MM.1S (cell line): Measurements from ENCODE around the gene LDLRAD3.

Experiments used
- DNase-seq: peaks from one replicate; pipeline ENCODE4 v3.0.0-alpha.2; 2015
- H2AFZ ChIP-seq: fragments of 300-600 bp; sonication (generic); 2 replicates; pipeline ENCODE4 v1.6.0; 2016; ENCODE audit warnings: antibody characterized with exemption, low read length
- H3F3A ChIP-seq: fragments of 300-600 bp; sonication (generic); 2 replicates; pipeline ENCODE4 v1.6.1; 2016; ENCODE audit warnings: mild to moderate bottlenecking, antibody characterized with exemption, low read length, moderate library complexity, mixed read lengths; ENCODE audit not compliant: insufficient read depth
- H3K27ac ChIP-seq: fragments of 300-600 bp; sonication (generic); 2 replicates; pipeline ENCODE4 v1.5.1; 2016; ENCODE audit warnings: mild to moderate bottlenecking, low read length
- H3K27me3 ChIP-seq: fragments of 300-600 bp; sonication (generic); replicated peaks from 2 replicates; pipeline ENCODE4 v1.6.0; 2016; ENCODE audit warnings: low read length; ENCODE audit not compliant: insufficient read depth
- H3K36me3 ChIP-seq: fragments of 300-600 bp; sonication (generic); replicated peaks from 2 replicates; pipeline ENCODE4 v1.6.1; 2016; ENCODE audit warnings: mild to moderate bottlenecking, low read length, mixed read lengths; ENCODE audit not compliant: insufficient read depth
- H3K4me1 ChIP-seq: fragments of 300-600 bp; sonication (generic); 2 replicates; pipeline ENCODE4 v1.6.1; 2016; ENCODE audit warnings: low read length, mixed read lengths
- H3K4me2 ChIP-seq: fragments of 300-600 bp; sonication (generic); 2 replicates; pipeline ENCODE4 v1.6.0; 2016; ENCODE audit warnings: low read depth, low read length
- H3K4me3 ChIP-seq: fragments of 300-600 bp; sonication (generic); 2 replicates; pipeline ENCODE4 v1.5.1; 2016; ENCODE audit warnings: low read length, mixed read lengths
- H3K79me2 ChIP-seq: fragments of 300-600 bp; sonication (generic); 2 replicates; pipeline ENCODE4 v1.6.1; 2016; ENCODE audit warnings: mixed run types, low read length, mixed read lengths
- H3K9ac ChIP-seq: fragments of 300-600 bp; sonication (generic); 2 replicates; pipeline ENCODE4 v1.6.1; 2016; ENCODE audit warnings: low read length, mixed read lengths
- H3K9me2 ChIP-seq: fragments of 300-600 bp; sonication (generic); replicated peaks from 2 replicates; pipeline ENCODE4 v1.6.1; 2016; ENCODE audit warnings: mild to moderate bottlenecking, low read length, mixed read lengths; ENCODE audit not compliant: insufficient read depth
- H3K9me3 ChIP-seq: fragments of 300-600 bp; sonication (generic); replicated peaks from 2 replicates; pipeline ENCODE4 v1.6.1; 2016; ENCODE audit warnings: mild to moderate bottlenecking, low read length, mixed read lengths; ENCODE audit not compliant: insufficient read depth
- H4K20me1 ChIP-seq: fragments of 300-600 bp; sonication (generic); 2 replicates; pipeline ENCODE4 v1.6.1; 2016; ENCODE audit warnings: mild to moderate bottlenecking, low read length, moderate library complexity, mixed read lengths; ENCODE audit not compliant: insufficient read depth
- EZH2 ChIP-seq: fragments of 300-600 bp; sonication (generic); optimal IDR thresholded peaks from 2 replicates; pipeline ENCODE3; 2017; ENCODE audit warnings: low read depth, mild to moderate bottlenecking, antibody characterized with exemption, low read length, mixed read lengths
- EZH2phosphoT487 ChIP-seq: fragments of 300-600 bp; sonication (generic); IDR thresholded peaks from 2 replicates; pipeline ENCODE4 v1.6.1; 2018; ENCODE audit warnings: antibody characterized with exemption, low read length
- TF ChIP-seq, protein P1 (sequence below): fragments of 300-600 bp; sonication (generic); IDR thresholded peaks from 2 replicates; pipeline ENCODE4 v1.5.1; 2016; ENCODE audit warnings: antibody characterized with exemption, low read length, mixed read lengths

The LDLRAD3 gene

DNA sequence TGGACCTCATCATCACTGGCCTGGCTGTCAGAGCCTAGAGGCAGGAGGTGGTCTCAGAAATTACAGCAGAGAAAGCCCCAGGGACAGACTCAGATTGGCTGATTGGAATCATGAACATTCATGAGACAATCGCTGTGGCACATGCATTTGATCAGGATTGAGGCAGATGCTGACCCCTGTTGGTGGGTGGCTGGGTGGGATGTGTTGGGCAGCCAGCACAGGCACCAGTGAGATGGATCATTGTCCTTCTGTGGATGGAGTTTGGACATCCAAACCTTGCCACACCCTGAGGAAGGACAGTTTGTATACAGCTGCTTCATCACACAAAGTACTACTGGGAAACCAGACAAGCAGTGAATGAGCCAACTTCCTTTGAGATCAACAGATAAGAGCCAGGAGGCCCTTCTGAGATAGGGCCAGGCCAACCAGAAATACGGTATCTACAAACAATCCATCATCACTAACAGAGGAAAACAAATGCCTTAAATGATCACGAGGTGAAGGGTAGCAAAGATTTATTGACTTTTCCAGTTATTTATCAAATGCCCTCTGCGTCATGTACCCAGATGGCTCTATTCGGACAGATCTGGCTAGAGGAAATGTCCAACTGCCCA lies 328.0 kb downstream of the LDLRAD3 start:
- Histone ChIP-seq H2AFZ (no peak overlapping the region), H3K4me1 (no peaks in the 10 kb centered on the region), H3K9me2 (no peaks in the 10 kb centered on the region), H3K36me3 (no peaks in the 10 kb centered on the region), H4K20me1 (no peaks in the 10 kb centered on the region), H3K79me2 (no peaks in the 10 kb centered on the region), H3F3A (no peaks in the 10 kb centered on the region), H3K9ac (no peak overlapping the region), H3K9me3 (no peaks in the 10 kb centered on the region), H3K4me3 (no peak overlapping the region), H3K27ac (no peak overlapping the region), H3K27me3 (no peaks in the 10 kb centered on the region), H3K4me2 (no peak overlapping the region)
- no peak for DNase-seq
- TF ChIP-seq, protein P1, sequence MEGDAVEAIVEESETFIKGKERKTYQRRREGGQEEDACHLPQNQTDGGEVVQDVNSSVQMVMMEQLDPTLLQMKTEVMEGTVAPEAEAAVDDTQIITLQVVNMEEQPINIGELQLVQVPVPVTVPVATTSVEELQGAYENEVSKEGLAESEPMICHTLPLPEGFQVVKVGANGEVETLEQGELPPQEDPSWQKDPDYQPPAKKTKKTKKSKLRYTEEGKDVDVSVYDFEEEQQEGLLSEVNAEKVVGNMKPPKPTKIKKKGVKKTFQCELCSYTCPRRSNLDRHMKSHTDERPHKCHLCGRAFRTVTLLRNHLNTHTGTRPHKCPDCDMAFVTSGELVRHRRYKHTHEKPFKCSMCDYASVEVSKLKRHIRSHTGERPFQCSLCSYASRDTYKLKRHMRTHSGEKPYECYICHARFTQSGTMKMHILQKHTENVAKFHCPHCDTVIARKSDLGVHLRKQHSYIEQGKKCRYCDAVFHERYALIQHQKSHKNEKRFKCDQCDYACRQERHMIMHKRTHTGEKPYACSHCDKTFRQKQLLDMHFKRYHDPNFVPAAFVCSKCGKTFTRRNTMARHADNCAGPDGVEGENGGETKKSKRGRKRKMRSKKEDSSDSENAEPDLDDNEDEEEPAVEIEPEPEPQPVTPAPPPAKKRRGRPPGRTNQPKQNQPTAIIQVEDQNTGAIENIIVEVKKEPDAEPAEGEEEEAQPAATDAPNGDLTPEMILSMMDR, result no peak
- no peak for TF ChIP-seq EZH2phosphoT487
- TF ChIP-seq EZH2, result no peak

DNA sequence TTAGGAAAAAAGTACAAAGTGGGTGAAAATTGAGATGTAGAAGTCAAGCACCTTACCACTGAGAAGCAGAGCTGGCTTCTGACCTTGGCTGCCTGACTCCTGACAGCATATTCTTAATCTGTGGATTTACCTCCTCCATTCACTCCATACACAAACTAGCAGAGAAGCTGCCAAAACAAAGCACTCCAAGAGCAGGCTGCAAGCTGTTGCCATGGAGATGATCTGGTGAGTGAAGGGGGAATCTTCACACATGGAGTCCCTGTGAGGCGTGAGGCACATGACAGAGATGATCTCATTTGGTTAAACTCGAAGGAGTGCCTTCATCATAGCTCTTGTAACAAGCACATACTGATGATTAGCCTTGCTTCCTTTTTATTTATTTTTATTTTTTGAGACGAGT lies 329.2 kb downstream of the LDLRAD3 start:
- no peak overlapping the region for H3K4me3 ChIP-seq
- no peaks in the 10 kb centered on the region for H3K9me3 ChIP-seq
- no peaks in the 10 kb centered on the region for H4K20me1 ChIP-seq
- no peak overlapping the region for H2AFZ ChIP-seq
- TF ChIP-seq EZH2 (no peak), EZH2phosphoT487 (no peak)
- TF ChIP-seq, protein P1, result no peak
- DNase-seq, result no peak
- H3F3A ChIP-seq, result no peaks in the 10 kb centered on the region
- H3K27me3 ChIP-seq, result no peaks in the 10 kb centered on the region
- H3K9me2 ChIP-seq, result no peaks in the 10 kb centered on the region
- H3K36me3 ChIP-seq, result no peaks in the 10 kb centered on the region
- no peak overlapping the region for H3K4me2 ChIP-seq
- H3K4me1 ChIP-seq, result no peaks in the 10 kb centered on the region
- H3K9ac ChIP-seq, result no peak overlapping the region
- no peaks in the 10 kb centered on the region for H3K79me2 ChIP-seq
- no peak overlapping the region for H3K27ac ChIP-seq

DNA sequence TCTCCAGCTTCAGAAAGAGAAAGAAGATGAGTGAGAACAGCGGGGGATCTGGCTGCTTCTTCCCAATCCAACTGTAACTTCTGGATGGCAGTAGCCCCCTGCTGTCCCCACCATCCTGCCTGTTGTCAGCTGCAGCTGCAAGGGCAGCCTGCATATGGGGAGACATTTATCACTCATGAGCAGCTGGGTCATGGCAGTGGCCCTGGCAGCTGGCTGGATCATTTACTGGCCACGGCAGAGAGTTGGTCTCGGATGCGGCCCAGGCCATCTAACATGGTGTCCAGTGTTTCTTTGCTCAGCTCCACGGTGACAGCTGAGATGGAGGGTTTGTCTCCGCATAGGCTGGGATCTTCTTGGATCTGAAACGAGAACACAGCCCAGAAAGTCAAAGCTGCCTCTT lies 330.6 kb downstream of the LDLRAD3 start:
- Histone ChIP-seq H3K4me3 (no peak overlapping the region), H3K4me1 (no peaks in the 10 kb centered on the region), H3K9me3 (no peaks in the 10 kb centered on the region), H3K4me2 (no peak overlapping the region), H3K27ac (no peak overlapping the region), H3K9ac (no peak overlapping the region), H3K79me2 (no peaks in the 10 kb centered on the region), H2AFZ (no peak overlapping the region), H3K9me2 (no peaks in the 10 kb centered on the region), H3K36me3 (no peaks in the 10 kb centered on the region), H3K27me3 (no peaks in the 10 kb centered on the region), H3F3A (no peaks in the 10 kb centered on the region), H4K20me1 (no peaks in the 10 kb centered on the region)
- TF ChIP-seq EZH2 (no peak), EZH2phosphoT487 (no peak)
- TF ChIP-seq, protein P1, result no peak
- DNase-seq, result no peak
